Measurements from ENCODE around the gene OTP.

Gene OTP

DNA sequence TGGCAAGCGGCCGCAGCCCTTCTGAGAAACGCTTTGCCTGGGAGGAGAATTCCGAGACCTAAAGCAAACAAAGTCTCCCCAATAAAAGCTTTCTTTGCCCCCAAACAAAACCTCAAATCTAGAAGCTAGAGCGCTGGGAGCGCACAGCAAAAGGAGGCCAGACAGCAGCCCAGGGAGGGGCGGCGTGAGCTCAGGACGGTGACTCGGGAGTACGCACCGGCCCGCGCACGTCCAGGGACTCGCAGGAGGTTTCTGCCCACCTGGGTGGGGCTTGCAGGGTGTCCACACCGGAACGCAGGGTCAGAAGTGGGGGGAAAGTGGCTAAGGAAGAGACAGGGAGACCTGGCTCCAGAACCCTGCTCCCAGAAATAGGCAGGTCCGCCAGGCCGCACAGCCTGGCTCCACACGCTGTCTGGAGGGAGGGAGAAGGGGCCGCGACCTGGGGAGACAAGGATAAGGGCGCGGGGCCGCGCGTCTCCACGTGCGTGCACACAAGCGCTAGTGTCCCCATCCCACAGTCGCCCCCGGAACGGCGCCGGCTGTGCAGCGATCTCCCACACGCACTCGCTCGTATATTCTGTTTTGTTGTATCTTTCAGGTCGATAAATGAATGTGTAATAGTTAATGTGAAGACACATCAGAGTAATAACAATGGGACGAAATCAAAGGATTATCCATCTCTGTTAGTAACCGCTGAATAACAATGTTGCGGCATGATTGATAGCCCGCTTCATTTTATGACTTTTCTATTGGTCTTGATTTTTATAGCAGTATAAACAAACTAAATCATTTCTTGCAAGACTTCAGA lies 2.3 kb upstream of the OTP start:
- DNase-seq (ENCODE audit: low read depth in 2 of 2) = no peak

DNA sequence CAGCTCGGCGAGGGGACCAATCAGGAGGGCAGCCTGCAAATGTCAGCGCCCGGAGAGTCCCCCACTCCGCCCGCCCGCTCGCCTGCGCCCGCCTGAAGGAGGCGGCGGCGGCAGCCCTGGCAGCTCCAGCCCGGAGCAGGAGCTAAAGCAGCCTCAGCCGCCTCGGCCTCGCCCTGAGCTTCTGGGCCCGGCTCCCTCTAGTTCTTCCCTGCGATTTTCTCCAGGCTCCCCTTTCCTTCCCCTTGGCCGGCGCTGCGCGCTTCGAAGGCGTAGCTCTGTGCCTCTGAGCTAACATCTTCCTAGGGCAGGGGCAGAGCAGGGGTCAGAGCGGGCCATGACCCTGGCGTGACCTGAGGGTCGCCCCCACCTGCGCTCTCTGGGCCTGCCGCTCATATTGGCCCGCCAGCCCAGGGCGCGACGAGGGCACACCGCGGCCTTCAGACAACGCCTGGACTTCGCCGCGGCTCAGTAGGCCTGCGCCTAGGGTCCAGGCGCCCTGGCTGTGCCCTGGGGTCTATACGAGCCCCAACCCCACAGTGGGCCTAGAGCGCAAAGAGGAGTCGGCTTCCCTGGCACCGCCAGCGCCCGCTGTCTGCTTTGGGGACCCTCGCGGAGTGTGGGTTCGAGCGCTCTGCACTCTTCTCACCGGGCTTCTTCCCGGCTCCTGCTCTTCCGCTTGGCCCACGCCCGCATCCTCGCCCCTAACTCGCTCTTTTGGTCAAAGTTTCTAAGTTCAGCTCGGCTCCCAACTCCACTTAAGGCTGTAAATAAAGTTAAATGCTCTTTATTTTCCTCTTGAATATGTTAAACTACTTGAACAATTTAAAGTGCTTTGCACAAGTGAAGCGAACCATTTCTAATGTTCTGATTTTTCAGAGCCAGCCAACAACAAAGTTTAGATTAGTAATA lies 504 bp upstream of the OTP start:
- no peak for DNase-seq (ENCODE audit: low read depth in 2 of 2)

DNA sequence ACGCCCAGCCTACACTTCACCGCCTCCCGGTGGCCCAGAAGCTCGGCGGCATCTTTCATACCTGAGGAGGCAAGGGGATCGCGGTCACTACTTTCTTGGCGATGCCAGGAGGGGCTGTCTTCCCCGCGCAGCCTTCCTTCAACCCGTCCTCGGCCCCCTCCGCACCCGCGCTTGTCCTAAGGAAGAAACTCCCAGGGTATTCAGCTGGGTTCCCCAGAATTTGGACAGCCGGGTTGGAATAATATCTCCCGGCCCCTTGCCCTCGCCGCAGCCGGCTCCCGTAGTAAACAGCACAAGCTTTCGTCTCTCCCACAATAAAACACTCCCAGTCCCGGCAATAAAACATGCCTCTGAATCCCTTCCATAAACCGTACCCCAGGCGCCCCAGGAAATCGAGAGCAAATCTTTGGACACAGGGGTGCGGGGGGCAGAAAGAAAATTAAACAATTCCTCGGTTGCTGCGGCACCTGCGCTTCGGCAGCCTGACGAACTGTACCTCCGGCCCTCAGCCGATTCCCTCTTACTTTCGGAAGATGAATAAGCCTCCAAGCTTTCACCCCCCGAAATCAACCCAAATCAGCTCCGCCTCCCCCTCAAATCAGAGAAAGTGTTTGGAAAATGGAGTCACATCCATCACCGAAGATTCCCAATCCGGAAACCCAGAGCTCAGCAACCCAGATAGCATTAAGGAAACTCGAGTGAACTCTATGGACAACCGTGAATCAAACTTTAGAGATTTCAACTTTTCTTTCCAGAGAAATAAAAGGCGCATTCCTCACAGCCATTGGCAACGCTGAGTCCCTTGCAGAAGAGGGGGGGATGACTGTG lies 1.1 kb downstream of the OTP start:
- no peak for DNase-seq (ENCODE audit: low read depth in 2 of 2)

DNA sequence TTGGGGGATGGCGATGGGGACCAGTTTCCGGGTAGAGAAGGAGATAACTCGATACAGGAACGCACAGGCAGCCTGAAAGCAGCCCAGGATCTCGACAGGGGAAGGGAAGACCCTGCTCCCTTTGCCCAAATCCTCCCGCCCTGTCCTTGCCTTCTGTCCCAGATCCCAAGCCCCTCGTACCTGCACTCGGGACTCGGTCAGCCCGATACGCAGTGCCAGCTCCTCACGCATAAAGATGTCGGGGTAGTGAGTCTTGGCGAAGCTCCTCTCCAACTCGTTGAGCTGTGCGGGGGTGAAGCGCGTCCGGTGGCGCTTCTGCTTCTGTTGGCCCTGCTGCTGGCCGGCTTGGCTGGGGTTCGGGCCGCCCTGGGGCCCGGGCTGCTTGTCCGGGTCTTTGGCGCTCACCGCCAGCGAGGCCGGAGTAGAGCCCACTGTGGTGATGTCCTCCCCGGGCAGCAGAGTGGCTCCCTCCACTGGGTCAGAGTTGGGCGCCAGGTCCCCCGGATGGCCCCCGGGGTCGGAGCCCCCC lies 1.8 kb downstream of the OTP start:
- DNase-seq (ENCODE audit: low read depth in 2 of 2) = no peak

DNA sequence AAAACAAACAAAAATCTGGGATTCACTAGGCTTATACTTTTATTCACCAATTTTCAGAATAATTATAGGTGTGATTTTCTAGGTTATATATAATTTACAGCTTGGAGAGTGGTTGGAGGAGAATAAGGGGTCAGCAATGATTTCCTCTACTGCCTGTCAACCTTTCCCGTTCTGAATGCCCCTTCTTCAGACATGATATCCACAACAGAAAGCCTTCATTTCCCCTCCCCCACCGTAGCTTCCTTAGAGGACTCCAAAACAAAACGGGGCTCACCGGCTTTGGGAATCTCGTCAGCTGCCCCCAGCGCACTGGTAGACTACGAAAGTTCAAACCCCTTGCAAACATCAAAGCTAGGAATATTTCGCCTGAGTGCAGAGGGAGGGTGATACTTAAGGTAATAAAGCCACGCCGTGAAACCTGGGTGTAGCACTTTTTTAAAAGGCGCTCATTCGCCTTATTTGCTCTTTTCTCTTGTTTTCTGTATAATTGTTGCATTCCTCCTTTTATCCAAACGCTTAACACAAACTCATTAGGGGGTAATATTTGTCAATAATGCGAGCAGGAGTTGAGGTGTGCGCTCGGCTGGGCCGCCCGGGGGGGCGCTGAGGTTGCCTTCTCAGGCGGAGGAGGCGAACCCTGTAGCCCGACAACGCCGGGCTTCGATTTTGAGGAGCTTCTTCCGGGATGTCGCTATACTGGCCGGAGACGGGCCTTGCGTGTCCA lies 2.4 kb downstream of the OTP start:
- no peak for DNase-seq (ENCODE audit: low read depth in 2 of 2)

DNA sequence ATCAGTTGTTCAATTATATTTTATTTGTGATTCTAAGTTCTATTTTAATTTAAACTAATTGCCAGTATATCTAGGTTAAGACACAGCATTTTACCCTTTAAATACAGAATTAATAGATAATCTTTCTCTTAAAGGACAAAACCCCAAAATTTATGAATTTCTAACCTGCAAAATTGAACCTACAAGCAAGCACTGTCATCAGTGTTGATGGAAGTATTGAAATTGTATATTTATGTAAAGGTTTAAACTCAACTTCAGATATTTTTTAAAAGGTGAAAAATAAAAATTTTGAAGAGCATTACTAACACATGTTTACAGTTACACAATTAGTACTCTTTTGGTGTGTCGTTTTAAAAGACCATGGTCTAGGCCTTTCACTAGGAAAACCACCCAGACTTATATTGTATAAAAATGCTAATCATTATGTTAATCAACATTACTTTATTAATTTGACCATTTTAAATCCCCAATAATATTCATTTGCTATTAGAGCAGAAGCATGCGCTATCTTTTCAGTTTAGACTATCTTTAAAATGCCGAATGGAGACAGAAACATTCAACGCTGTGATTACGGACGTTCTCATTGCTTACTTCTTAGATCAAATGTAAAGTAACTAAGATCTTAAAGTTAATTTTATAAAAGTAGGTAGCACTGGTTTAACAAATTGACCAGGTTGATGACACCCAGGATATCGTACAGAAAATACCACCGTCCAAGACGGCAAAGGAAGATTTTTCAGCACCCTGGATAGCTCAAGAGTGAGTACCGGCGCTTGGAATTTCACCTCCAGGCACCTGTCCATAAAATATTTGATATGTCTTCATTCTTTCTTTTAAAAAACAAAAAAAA lies 3.2 kb downstream of the OTP start:
- no peak for DNase-seq (ENCODE audit: low read depth in 2 of 2)

DNA sequence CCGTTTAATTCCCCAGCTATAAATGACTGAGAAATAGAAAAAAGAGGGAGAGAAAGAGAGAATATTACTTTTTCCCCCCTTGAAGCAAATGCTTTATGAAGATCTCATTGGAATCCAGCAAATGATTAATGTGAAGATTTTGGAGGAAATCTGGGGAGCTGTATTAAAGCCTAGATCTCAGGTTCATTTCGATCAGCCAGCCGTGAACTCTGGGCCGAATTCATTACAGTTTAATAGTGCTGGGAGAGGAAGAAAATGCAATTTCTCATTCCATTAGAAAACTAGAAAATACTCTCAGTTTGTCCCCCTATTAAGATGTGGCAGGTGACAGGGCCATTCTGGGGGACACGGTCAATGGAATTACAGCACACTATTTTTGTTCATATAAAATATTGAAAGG lies 4.8 kb downstream of the OTP start:
- no peak for DNase-seq (ENCODE audit: low read depth in 2 of 2)

DNA sequence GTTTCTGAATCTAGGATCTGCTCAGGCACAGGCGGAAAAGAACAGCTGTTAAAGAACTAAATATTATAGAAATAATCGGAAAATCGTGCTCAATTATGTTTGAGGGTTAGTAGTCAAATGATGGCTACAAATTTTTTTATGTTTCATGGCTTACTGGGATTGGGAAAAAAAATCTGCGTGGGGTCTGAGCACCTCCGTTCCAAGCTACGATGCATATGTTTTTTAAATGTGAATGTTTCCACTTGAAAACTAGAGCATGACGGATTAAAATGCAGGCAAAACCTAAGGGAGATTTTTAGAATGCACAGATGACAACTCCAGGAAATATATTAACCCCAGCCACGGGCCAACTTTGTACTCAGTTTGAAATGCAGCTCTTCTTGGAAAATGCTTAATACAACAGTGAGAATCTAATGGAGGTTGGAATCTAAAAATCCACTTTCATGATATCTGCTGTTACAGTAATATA lies 5.3 kb downstream of the OTP start:
- no peak for DNase-seq (ENCODE audit: low read depth in 2 of 2)

DNA sequence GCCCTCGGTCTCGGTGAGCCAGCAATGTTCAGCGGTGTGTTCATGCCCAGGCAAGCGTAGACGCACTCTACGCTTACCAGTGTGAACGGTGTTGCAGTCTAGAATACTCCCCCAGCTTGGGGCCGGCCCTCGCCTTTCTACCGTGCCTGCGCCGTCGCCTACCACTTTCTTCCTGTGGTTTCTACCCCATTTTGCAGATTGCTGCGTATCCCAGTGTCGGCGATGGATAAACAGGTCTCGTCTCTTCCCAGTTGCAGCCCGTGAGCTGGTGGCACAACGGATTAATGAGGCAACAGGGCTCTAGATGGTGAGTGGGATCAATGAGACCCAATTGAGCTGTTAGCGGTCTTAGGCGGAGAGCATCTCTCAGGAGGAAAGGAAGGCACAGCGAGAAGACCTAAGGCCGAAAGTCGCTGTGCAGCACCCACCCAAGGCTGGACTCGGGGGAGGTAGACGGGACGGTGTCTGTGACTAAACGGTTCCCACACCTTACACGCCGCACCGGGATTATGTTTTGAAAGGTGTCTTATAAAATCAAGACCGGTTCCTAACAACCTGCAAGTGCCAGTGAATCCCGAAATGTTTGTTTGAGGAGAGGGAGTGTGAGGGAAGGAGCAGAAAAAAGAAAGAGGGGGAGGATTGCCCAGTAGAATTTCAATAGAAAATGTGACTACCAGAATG lies 5.8 kb downstream of the OTP start:
- no peak for DNase-seq (ENCODE audit: low read depth in 2 of 2)

DNA sequence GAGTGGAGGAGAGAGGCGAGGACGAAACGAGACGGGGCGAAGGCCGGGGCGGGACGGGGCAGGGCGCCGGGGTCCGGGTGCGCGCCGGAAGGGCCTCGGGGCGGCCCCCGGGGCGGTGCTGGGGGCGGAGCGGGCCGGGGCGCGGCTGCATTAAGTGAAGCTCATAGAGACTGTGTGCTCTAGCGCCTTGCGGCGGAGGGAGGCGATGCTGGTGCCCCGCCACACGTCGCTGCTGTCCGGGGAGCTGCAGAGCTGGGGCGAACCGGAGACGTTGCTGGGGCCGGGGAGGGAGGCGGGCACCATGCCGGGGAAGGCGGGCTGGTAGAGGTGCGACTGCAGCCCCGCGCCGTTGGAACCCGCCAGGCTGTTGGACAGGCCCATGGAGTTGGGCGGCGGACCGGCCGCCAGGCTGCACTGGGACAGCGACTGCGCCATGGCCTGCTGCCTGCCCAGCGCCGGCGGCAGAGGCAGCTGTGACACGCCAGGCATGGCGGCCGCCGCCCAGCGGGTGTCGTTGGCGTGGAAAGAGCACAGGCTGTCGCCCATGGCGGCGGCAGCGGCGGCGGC lies 8.3 kb downstream of the OTP start:
- DNase-seq (ENCODE audit: low read depth in 2 of 2) = no peak

DNA sequence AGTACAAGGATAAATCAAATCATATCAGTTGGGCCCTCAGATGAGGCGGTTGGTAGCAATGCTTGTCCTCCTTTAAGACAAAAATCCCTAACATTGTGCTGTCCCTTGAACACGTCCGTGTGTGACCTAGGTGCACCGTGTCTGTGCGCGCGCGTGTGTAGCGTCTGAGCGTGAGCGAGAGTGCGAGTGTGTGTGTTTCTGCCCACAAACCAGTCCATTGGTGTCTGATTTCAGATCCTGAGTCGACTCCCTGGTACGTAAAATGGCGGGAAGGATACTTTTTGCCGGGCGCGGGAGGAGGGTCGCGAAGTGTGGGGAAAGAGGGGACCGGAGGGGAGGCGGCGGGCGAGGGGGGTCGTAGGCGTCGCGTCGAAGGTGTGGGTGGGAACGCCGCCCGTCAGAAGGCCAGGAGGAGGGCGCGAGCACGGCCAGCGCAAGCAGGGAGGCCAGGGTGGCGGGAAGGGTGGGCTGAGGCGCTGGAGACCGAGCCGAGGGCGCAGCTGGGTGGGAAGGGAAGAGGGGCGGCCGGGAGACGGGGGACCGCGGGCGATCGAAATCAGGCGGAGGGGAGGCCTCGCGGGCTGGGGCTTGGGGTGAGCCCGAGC lies 8.9 kb downstream of the OTP start:
- DNase-seq (ENCODE audit: low read depth in 2 of 2) = no peak

DNA sequence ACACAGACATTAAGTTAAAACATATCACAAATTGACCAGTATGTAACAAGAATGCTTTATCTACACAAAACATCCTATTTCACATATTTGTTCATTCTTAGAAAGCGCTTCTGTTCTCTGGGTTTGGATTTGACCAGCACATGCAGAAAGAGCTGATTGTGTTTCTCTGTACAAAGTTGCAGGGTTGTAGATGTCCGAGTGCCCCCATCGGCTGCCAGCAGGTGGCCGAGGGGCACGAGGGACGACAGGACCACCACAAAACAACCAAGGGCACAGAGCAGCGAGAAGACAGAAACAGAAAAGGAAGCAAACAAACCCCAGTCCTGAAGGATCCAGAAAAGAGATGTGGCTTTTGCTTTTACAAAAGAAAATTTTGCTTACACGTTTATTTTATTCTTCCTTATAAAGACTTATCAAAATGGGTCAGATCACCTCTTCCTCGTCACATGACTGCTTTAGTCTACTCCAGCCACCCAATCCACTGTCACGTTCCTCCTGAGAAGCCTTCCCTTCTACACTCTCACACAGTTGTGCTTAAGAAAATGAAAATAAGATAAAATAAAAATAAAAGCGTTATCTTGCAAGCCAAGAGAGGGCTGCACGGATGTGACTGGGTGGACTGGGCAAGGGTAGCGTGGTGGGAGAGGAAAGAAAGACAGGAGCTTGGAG lies 9.5 kb downstream of the OTP start:
- no peak for DNase-seq (ENCODE audit: low read depth in 2 of 2)

DNA sequence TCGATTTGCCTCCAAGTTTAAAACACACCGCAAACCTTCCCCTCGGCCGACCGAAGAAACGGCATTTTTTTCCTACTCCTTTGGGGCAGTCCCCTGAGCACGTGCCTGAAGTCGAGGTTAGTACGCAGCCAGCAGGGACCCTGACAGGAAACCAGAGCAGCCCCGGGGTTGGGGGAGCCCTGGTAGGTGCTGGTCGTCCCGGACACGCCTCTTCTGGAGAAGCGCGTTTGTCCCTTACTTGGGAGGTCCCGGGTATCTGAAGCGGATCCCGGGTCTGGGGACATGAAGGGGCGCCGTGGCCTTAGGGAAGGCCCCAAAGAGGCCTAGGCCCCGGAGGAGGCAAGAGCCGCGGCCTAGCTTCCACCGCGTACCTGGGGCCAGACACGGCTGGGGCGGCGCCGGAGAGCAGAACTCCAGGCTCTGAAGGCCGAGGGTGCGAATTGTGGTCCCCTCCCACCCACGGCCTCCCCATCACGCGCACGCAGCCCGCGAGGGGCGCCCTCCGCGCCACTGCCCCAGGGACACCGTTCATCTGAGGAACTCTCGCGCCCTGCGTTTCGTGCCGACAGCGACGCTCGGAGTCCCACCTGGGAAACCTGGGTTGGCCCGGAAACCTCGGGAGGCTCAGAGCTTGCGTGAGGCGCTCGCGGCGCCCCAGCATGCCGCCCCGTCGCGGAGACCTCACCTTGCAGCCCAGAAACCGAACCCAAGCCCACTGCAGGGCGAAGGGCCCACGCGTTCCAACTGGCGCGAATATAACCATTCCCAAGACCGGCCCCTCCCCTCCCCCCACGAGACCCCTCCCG lies 10.4 kb downstream of the OTP start:
- no peak for DNase-seq (ENCODE audit: low read depth in 2 of 2)

DNA sequence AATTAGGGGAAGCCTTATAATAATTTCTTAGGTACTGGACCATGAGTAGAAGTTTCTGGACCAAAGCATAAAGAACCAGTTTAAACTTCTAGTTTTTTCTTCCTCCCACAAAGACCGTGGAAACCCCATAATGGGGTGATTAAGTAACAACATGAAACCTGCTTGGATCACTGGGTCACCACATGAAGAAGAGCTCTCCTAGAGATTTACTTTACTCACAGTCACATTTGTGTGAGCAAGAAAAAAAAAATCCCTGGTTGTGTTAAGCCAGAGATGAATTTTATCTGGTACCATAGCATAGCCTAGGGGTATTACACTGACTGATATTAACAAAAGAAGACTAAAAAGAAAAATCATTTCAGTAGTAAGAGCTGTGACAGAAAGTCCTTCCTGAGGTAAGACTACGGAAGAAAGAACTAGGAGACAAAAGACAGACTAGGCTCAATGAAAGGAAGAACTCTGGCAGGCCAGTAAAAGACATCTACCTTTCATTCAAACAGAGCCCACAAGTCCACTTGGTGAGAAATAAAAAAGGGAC lies 15.2 kb downstream of the OTP start:
- no peak for DNase-seq (ENCODE audit: low read depth in 2 of 2)

DNA sequence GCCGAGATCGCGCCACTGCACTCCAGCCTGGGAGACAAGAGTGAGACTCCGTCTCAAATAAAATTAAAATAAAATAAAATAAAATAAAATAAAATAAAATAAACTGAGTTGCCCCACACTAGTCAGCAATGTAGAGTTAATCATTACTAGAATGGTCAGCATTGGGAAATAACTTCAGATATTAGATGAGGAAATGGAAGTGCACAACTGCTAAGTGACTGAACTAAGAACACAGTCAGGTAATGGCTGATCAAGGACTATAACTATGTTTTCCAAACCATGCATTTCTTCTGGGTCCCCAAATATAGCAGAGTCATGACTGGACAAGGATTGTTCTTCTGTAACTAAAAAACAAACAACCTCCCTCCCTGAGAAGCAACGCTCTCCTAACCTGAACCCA lies 17.1 kb downstream of the OTP start:
- DNase-seq (ENCODE audit: low read depth in 2 of 2) = no peak

DNA sequence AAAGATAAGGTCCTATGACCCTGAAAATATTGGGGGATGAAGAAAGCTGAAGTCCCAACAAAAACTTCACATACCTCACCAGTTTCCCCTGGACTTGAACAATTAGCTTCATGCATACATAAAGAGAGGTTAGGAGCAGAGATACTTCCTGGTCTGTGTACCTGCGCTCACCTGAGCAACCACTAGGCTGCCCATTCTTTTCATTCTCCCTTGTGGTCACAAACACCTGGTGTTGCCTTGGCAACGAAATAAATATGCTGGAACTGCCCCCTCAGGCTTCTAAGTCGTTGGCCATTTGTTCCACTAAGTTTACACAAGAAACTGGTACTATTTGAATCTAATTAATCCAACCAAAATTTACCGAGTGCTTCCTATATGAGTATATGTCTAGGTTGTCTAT lies 18.1 kb downstream of the OTP start:
- no peak for DNase-seq (ENCODE audit: low read depth in 2 of 2)

DNA sequence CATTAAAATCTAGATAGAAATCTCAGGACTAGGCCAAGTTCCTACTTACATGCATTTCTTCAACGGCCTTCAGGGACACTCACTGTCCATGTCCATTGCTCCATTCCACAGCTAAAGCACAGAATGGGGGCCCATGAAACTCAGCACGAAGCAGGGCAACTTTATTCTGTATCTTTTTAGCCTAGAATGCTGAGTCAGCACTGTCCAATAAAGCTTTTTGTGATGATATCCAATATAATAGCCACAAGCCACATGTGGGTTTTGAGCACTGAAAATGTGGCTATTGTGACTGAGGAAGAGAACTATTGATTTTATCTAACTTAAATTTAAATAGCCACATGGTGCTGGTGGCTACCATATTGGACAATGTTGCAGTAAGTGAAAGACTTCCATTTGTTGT lies 21.6 kb downstream of the OTP start:
- DNase-seq (ENCODE audit: low read depth in 2 of 2) = no peak
